Mucosa of descending colon (tissue), 3 donors: ENCODE data around the gene BACH2. TPM values are rescaled to one million over a fixed set of nuclear protein-coding genes. Genes with fewer than 3 reads are reported as not detected.

ENCODE experiments used
- ATAC-seq: fragments of 200-7000 bp; cut with Tn5 transposase; one replicate; pipeline ENCODE4 v1.9.1; 2020; ENCODE audit warnings: mild to moderate bottlenecking, moderate library complexity
- DNase-seq, 3 donors: peaks; one replicate each; pipeline ENCODE4 v3.0.0-alpha.2; 2020
- H3K36me3 ChIP-seq: fragments of 200-600 bp; one replicate; pipeline ENCODE4 v1.8.0; 2021; ENCODE audit warnings: low read depth, mild to moderate bottlenecking
- H3K4me1 ChIP-seq: fragments of 200-600 bp; one replicate; pipeline ENCODE4 v1.8.0; 2021; ENCODE audit warnings: low read depth, mild to moderate bottlenecking
- H3K4me3 ChIP-seq: fragments of 200-600 bp; one replicate; pipeline ENCODE4 v1.8.0; 2021; ENCODE audit warnings: mild to moderate bottlenecking
- H3K9me3 ChIP-seq: fragments of 200-600 bp; one replicate; pipeline ENCODE4 v1.8.0; 2021; ENCODE audit warnings: mild to moderate bottlenecking
- intact Hi-C, 2 donors: fragments of 100-400 bp; cut with DNase I in 1 of 2; cut with micrococcal nuclease in 1 of 2; formaldehyde crosslinking; loops; one replicate each; pipeline versions ENCODE4 v1.11.0 to v1.11.1; 2022; cut with DNase I, micrococcal nuclease
- total RNA-seq, 3 donors: library from RNA; stranded (reverse); fragmentation: NEBNext Ultra II Directional in 2 of 3; extraction: Animal tissue kit (Norgen Biotek cat#: 25700) in 2 of 3; gene quantifications; one replicate each; pipeline versions ENCODE4 v1.2.1 to v1.2.4, GENCODE V29; 2021 to 2023
- TF ChIP-seq, protein P1 (sequence below): fragments of 200-600 bp; IDR thresholded peaks from one replicate; pipeline ENCODE4 v1.8.0; 2022; ENCODE audit warnings: antibody characterized with exemption, mild to moderate bottlenecking
- donor health status: DM: no; HTN: no; CAD: no; lungs with moderate emphysema.
- donor health status: DM: no; HTN: no; CAD: no.
- donor health status: DM: no; HTN: yes; CAD: no.

BACH2 gene
- total RNA-seq, 3 donors from 2014 or later = 0.96 to 1.6 (median 1.2) TPM

DNA sequence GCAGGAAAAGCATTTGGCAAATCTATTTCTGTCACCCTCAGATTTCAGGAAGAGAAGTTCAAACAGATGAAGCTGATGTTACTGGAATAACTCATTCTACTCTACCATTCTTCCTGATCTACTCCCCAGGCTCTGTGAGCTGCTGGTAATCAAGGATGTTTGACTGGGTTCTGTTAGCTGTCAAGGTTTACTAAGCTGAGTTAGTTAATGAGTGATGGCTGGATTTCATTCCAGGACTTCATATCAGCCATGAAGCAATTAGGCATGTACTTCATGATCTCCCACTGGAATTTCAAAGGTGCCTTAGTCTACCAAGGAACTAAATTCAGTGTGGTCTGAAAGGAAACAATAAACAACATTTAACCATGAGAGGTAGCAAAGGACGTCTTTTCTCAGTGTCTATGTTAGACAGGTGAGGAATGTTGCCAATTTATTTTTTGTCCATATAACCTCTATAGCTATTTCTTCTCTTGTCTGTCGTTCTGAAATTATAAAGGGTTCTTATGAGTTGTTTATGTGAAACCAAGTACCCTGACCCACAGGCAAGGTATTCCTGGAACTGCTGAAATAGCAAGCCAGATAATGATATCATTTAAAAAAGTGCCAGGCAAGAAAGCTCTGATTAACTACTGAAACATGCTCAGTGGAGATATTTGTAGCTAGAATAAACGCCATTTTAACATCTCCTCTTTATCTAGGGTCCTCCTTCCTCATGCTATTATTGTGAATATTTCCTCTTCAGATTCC is 112.9 kb downstream of the BACH2 start:
- ATAC-seq = peak; percentile 61
- Histone ChIP-seq H3K9me3 (no peaks in the 10 kb centered on the region), H3K4me1 (no peaks in the 10 kb centered on the region), H3K36me3 (no peaks in the 10 kb centered on the region), H3K4me3 (no peak overlapping the region)
- TF ChIP-seq, protein P1, sequence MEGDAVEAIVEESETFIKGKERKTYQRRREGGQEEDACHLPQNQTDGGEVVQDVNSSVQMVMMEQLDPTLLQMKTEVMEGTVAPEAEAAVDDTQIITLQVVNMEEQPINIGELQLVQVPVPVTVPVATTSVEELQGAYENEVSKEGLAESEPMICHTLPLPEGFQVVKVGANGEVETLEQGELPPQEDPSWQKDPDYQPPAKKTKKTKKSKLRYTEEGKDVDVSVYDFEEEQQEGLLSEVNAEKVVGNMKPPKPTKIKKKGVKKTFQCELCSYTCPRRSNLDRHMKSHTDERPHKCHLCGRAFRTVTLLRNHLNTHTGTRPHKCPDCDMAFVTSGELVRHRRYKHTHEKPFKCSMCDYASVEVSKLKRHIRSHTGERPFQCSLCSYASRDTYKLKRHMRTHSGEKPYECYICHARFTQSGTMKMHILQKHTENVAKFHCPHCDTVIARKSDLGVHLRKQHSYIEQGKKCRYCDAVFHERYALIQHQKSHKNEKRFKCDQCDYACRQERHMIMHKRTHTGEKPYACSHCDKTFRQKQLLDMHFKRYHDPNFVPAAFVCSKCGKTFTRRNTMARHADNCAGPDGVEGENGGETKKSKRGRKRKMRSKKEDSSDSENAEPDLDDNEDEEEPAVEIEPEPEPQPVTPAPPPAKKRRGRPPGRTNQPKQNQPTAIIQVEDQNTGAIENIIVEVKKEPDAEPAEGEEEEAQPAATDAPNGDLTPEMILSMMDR = no peak
- DNase-seq = no peak
- intact Hi-C loops = no loop called here

DNA sequence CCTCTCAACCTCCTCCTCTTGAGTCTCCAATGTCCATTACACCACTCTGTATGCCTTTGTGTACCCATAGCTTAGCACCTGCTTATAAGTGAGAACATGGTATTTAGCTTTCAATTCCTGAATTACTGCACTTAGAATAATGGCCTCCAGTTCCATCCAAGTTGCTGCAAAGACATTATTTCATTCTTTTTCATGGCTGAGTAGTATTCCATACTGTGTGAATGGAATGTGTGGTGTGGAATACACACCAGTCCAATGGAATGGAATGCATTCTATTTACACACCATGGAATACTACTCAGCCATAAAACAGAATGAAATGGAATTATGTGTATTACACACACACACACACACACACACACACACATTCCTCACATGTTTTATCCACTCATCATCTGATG is 116.1 kb downstream of the BACH2 start:
- intact Hi-C loops = no loop called here
- H3K4me3 ChIP-seq = no peak overlapping the region
- ATAC-seq = no peak
- TF ChIP-seq, protein P1 = no peak
- no peaks in the 10 kb centered on the region for H3K36me3 ChIP-seq
- no peak for DNase-seq
- no peaks in the 10 kb centered on the region for H3K9me3 ChIP-seq
- no peaks in the 10 kb centered on the region for H3K4me1 ChIP-seq

DNA sequence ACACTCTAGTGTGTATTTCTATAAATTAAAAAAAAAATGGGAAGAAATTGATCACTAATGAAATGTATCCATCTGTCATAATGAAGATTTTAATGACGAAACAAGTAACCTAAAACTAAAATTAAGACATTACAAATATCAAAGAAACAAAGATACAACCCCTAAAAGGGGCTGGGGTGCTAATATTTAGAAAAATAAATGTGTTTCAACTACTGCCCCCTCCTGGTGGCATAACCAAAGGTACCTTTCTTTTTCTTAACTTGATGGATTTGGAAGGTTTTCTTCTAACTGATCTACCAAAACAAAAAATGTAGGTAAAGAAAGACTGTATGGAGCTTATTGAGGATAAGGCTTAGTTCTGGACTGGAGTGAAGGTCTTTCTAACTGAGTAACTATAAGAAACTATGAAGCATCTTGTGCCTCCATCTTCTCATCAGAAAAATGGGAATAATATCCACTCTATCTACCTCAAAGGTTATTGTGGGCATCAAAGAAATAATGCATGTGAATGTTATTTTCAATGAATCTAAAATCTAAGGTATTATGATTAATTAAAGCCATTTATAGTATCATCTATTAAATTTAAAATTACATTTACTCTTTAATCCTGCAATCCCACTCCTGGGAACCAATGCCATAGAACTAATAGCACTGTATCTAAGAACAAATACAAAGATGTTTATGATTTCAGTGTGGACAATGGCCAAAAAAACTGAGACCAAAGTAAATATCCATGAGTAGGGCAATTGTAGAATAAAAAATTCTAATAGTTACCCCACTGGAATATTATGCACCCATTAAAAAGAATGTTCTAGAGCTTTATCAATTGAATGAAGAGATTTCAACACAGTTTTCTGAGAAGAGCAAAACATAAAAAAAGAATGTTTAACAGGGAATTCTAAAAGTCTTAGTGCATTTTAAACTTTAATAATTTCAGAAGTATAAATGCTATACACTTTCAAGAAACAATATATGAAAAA is 117.2 kb downstream of the BACH2 start:
- no peak for ATAC-seq
- H3K4me1 ChIP-seq = no peaks in the 10 kb centered on the region
- no peaks in the 10 kb centered on the region for H3K36me3 ChIP-seq
- peak in 1 of 3 donors; percentile 40 for DNase-seq
- TF ChIP-seq, protein P1 = no peak
- no peak overlapping the region for H3K4me3 ChIP-seq
- no peaks in the 10 kb centered on the region for H3K9me3 ChIP-seq
- intact Hi-C loops = no loop called here

DNA sequence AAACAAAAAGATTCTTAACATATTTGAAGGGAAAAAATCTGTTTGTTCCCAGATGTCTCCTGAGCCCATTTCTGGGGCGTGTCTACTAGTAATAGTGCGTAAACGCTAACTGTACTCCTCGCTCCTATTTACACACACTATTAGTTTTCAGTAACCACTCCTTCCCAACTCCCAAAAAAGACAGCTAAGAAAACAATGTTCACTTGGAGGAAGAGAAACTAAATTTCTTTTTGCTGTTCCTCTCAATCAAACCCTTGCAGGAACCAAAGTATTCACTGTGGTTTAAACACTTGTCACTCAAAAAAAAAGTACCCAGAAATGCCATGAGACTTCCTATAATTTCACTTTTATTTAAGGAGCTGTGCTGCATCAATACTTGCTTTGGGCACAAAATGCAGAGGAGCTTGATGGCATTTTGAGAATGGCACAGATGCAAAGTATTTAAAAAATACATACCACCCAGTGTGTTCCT is 118.2 kb downstream of the BACH2 start:
- no peak for DNase-seq
- intact Hi-C loops = no loop called here
- Histone ChIP-seq H3K4me3 (no peak overlapping the region), H3K36me3 (no peaks in the 10 kb centered on the region), H3K9me3 (no peaks in the 10 kb centered on the region), H3K4me1 (no peaks in the 10 kb centered on the region)
- peak; percentile 19 for ATAC-seq
- TF ChIP-seq, protein P1 = no peak

DNA sequence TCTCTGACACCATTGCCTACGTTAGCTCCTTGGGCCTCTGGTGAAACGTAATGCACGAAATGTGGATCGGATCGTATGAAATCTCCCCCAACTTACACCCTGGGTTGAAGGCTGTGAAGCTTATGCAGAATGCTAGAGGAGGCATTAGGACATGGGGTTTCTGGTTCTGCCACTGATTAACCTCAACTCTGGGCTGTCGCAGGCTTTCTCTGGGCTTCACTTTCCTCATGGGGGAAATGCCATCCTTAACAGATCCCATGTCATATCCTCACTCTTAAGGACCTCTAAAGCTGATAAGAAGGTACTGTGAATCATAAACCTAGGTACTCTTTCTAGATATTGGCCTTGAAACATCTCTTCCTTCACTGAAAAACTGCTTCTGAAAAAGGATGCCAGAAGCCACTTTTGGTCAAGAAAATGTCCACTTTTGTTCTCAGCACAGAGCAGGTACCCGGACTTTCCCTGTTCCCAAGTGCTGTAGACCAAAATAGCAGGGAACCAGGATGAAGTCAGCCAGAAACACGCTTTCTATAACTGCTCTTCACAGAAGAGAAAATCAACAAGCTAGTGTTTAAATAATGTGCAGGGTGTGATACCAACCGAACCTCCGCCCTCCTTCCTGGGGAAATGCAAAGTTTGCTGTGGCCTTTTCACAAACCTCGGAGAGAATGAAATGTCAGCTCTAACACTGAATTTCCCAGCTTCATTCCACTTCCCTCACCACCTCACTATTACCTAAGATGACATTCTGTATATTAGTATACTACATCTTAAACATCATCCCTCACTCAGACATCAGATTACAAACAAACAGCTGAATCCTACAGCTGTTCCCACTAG is 118.9 kb downstream of the BACH2 start:
- DNase-seq (no peak), ATAC-seq (peak; percentile 47)
- Histone ChIP-seq H3K4me1 (no peaks in the 10 kb centered on the region), H3K9me3 (no peaks in the 10 kb centered on the region), H3K36me3 (no peaks in the 10 kb centered on the region), H3K4me3 (no peak overlapping the region)
- intact Hi-C loops = no loop called here
- TF ChIP-seq, protein P1 = no peak
